Measurements from ENCODE around the gene SNX8. TPM values are rescaled to one million over a fixed set of nuclear protein-coding genes. Genes with fewer than 3 reads are reported as not detected.

The SNX8 gene
- total and polyA plus RNA-seq, 2 experiments from 2014 or later = 6.3 to 12.8 TPM

DNA sequence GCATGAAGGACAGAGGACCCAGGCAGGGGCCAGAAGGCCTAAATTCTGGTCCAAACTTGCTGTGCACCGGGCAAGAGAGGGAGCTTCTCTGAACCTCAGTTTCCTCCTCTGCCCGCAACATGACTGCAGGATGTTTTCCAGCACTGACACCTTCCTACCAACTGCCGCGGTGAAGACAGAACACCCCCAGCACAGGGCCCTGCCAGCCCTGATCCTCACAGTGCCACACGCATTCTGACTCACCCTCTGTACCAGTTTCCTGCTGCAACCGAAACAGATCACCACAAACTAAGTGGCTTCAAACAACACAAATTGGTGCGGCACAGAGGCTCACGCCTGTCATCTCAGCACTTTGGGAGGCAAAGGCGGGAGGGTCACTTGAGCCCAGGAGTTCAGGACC lies 99.6 kb downstream of the SNX8 start:
- DNase-seq (ENCODE audit: low read depth in 1 of 2, low spot score in 1 of 2) = no peak
- H3K36me3 ChIP-seq = peaks cover 6% of the 10 kb centered on the region
- TF ChIP-seq, protein P1, sequence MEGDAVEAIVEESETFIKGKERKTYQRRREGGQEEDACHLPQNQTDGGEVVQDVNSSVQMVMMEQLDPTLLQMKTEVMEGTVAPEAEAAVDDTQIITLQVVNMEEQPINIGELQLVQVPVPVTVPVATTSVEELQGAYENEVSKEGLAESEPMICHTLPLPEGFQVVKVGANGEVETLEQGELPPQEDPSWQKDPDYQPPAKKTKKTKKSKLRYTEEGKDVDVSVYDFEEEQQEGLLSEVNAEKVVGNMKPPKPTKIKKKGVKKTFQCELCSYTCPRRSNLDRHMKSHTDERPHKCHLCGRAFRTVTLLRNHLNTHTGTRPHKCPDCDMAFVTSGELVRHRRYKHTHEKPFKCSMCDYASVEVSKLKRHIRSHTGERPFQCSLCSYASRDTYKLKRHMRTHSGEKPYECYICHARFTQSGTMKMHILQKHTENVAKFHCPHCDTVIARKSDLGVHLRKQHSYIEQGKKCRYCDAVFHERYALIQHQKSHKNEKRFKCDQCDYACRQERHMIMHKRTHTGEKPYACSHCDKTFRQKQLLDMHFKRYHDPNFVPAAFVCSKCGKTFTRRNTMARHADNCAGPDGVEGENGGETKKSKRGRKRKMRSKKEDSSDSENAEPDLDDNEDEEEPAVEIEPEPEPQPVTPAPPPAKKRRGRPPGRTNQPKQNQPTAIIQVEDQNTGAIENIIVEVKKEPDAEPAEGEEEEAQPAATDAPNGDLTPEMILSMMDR (IDR thresholded peaks at IDR 0.05; ENCODE audit: low read depth, low read length) = no peak

DNA sequence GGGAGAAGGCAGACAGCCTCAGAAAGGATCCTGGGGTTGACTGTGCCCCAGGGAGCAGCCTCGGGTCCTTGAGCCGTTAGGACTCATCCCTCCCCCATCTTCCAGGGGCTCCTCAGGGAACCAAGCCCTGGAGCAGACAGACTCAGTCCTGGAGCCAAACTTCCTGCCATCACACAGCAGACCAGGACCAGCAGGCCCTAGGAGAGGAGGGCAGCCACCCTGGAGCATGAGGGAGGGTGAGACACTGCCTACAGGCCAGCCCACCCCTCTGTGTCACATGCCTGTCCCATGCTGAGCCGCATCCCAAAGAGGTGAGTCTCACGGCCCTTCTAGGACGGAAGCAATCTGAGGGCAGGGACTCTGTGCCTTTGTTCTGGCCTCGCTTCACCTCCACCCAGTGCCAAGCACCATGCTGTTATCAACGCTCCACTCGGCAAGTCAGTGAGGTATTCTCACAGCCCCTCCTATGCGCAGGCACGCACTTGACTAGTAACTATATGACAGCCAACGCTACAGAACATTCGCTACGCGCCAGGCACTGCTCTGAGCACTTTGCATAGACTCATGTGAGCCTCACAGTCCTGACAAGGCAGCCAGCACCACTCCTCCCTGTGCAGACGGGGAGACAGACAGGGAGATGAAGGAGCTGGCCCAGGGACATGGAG lies 100.6 kb downstream of the SNX8 start:
- Histone ChIP-seq H3K27me3 (no peaks in the 10 kb centered on the region), H3K27ac (no peak overlapping the region), H3K36me3 (peaks cover 6% of the 10 kb centered on the region), H3K4me3 (no peak overlapping the region), H3K9me3 (ENCODE audit: low read depth) (no peaks in the 10 kb centered on the region), H3K4me1 (ENCODE audit: low read depth) (no peaks in the 10 kb centered on the region)
- TF ChIP-seq, protein P1 (IDR thresholded peaks at IDR 0.05; ENCODE audit: low read depth, low read length) = no peak
- no peak for DNase-seq (ENCODE audit: low read depth in 1 of 2, low spot score in 1 of 2)

More for the DNA sequence above, 99.6 kb downstream of the SNX8 start:
- Histone ChIP-seq H3K4me1 (ENCODE audit: low read depth) (no peaks in the 10 kb centered on the region), H3K4me3 (no peak overlapping the region), H3K9me3 (ENCODE audit: low read depth) (no peaks in the 10 kb centered on the region), H3K27me3 (no peaks in the 10 kb centered on the region), H3K27ac (no peak overlapping the region)

DNA sequence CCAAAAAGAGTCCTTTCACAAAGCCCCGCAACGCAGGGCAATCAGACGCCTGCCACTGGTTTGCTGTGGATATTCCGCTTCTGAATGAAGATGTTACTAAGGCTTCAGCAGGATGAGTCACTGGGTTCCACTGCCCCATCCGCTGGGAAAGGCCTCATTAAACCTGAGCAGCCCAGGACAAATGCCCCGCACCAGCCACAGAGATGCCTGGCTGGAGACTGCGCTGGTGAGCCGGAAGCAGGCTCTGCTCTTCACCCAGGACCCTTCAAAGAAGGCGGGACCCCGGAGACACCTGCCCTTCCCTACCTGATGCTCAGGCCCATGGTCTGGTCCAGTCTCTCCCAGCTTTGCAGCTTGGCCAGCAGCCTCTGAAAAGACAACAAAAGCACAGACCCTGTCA lies 101.3 kb downstream of the SNX8 start:
- Histone ChIP-seq H3K36me3 (peaks cover 6% of the 10 kb centered on the region), H3K9me3 (ENCODE audit: low read depth) (no peaks in the 10 kb centered on the region), H3K4me3 (no peak overlapping the region), H3K27ac (no peak overlapping the region), H3K27me3 (no peaks in the 10 kb centered on the region), H3K4me1 (ENCODE audit: low read depth) (no peaks in the 10 kb centered on the region)
- no peak for DNase-seq (ENCODE audit: low read depth in 1 of 2, low spot score in 1 of 2)
- TF ChIP-seq, protein P1 (IDR thresholded peaks at IDR 0.05; ENCODE audit: low read depth, low read length) = no peak

- H3K27ac ChIP-seq = no peak overlapping the region
- DNase-seq (ENCODE audit: low read depth in 1 of 2, low spot score in 1 of 2) = no peak
These were observed 102.3 kb downstream of the SNX8 start for GRCh38 chr7:2211926-2212325.

GRCh38 chr7:2211259-2211880 lies 102.9 kb downstream of the SNX8 start:
- peaks cover 6% of the 10 kb centered on the region for H3K36me3 ChIP-seq
- TF ChIP-seq, protein P1 (IDR thresholded peaks at IDR 0.05; ENCODE audit: low read depth, low read length) = no peak
- H3K4me1 ChIP-seq (ENCODE audit: low read depth) = peaks cover 13% of the 10 kb centered on the region
- DNase-seq (ENCODE audit: low read depth in 1 of 2, low spot score in 1 of 2) = no peak
- no peaks in the 10 kb centered on the region for H3K27me3 ChIP-seq
- H3K4me3 ChIP-seq = no peak overlapping the region
- H3K27ac ChIP-seq = no peak overlapping the region
- H3K9me3 ChIP-seq (ENCODE audit: low read depth) = no peaks in the 10 kb centered on the region

More at GRCh38 chr7:2211926-2212325, 102.3 kb downstream of the SNX8 start:
- Histone ChIP-seq H3K9me3 (ENCODE audit: low read depth) (no peaks in the 10 kb centered on the region), H3K36me3 (peaks cover 6% of the 10 kb centered on the region), H3K27me3 (no peaks in the 10 kb centered on the region), H3K4me1 (ENCODE audit: low read depth) (peaks cover 9% of the 10 kb centered on the region), H3K4me3 (no peak overlapping the region)
- TF ChIP-seq, protein P1 (IDR thresholded peaks at IDR 0.05; ENCODE audit: low read depth, low read length) = no peak

Data from cardiac muscle cell (in vitro differentiated cells and primary cell).